Endothelial cell of umbilical vein (primary cell): ENCODE measurements around the gene LY9. TPM values are rescaled to one million over a fixed set of nuclear protein-coding genes. Genes with fewer than 3 reads are reported as not detected.

ENCODE experiments used
- BruUV-seq: library from RNA; stranded (reverse); fragments of 400-500 nt; replicated peaks from 2 replicates; lab custom pipeline; 2021; lab: Mats Ljungman, UMichigan
- CTCF ChIA-PET: fragments of 300-600, 350-600 bp; sonication (Branson Sonifier 250); formaldehyde crosslinking; loops from one replicate; lab custom pipeline; 2021; ENCODE audit warnings: antibody characterized with exemption, inconsistent platforms; lab: Charles Lee
- POLR2A ChIA-PET: fragments of 300-600, 350-600 bp; sonication (Branson Sonifier 250); formaldehyde crosslinking; loops from one replicate; lab custom pipeline; 2021; ENCODE audit warnings: antibody characterized with exemption, inconsistent platforms; lab: Charles Lee
- DNase-seq: peaks from one replicate; pipeline ENCODE4 v3.0.0-alpha.2; 2011; ENCODE audit warnings: low read depth, low spot score
- FAIRE-seq: peaks from 2 replicates; lab custom pipeline; 2011; peaks lifted over from hg19 to GRCh38; lab: Jason Lieb, UNC
- H2AFZ ChIP-seq: 2 replicates; pipeline ENCODE4 v1.6.0; 2012; ENCODE audit warnings: low read depth, low read length, control low read depth, inconsistent platforms
- H3K27ac ChIP-seq: 2 replicates; pipeline ENCODE4 v1.5.1; 2011; ENCODE audit warnings: low read depth, mild to moderate bottlenecking, control low read depth, low read length, moderate library complexity; ENCODE audit not compliant: insufficient read depth
- H3K27me3 ChIP-seq, 2 experiments: 2 replicates each; pipeline versions ENCODE4 v1.6.0 to v1.6.1; 2011; ENCODE audit warnings: low read length in 2 of 2, mixed read lengths in 1 of 2; ENCODE audit not compliant: control insufficient read depth in 2 of 2, insufficient read depth in 2 of 2
- H3K36me3 ChIP-seq, 2 experiments: 2 replicates in 1 of 2; 3 replicates in 1 of 2; pipeline ENCODE4 v1.5.1; 2011; ENCODE audit warnings: low read length in 2 of 2, mild to moderate bottlenecking in 1 of 2, moderate library complexity in 1 of 2; ENCODE audit not compliant: control insufficient read depth in 2 of 2, insufficient read depth in 2 of 2; ENCODE audit errors: extremely low read depth in 1 of 2
- H3K4me1 ChIP-seq: 3 replicates; pipeline ENCODE4 v1.5.1; 2011; ENCODE audit warnings: mild to moderate bottlenecking, low read length; ENCODE audit not compliant: control insufficient read depth, insufficient read depth; ENCODE audit errors: extremely low read depth
- H3K4me2 ChIP-seq: 2 replicates; pipeline ENCODE4 v1.6.1; 2011; ENCODE audit warnings: low read length, control low read depth, mixed read lengths; ENCODE audit not compliant: insufficient read depth
- H3K4me3 ChIP-seq, 3 experiments: fragments of 200-600 bp in 1 of 3; sonication (generic), shearing (Covaris generic) in 1 of 3; replicated peaks in 1 of 3; 2 replicates each; pipeline ENCODE4 v1.5.1; 2011 to 2016; ENCODE audit warnings: control low read depth in 3 of 3, low read length in 3 of 3, mild to moderate bottlenecking in 2 of 3, inconsistent platforms in 1 of 3, low read depth in 1 of 3, moderate library complexity in 1 of 3; ENCODE audit not compliant: insufficient read depth in 1 of 3
- H3K79me2 ChIP-seq: 2 replicates; pipeline ENCODE4 v1.6.0; 2012; ENCODE audit warnings: low read length, inconsistent platforms; ENCODE audit not compliant: control insufficient read depth, insufficient read depth
- H3K9ac ChIP-seq: replicated peaks from 2 replicates; pipeline ENCODE3; 2011; ENCODE audit warnings: low read length, control low read depth; ENCODE audit not compliant: insufficient read depth; ENCODE audit errors: extremely low read depth
- H3K9me1 ChIP-seq: replicated peaks from 3 replicates; pipeline ENCODE4 v1.6.0; 2011; ENCODE audit warnings: mild to moderate bottlenecking, low read length; ENCODE audit not compliant: control insufficient read depth, insufficient read depth; ENCODE audit errors: extremely low read depth
- H3K9me3 ChIP-seq: replicated peaks from 2 replicates; pipeline ENCODE4 v1.5.1; 2012; ENCODE audit warnings: low read length, inconsistent platforms; ENCODE audit not compliant: control insufficient read depth, insufficient read depth
- H4K20me1 ChIP-seq: replicated peaks from 2 replicates; pipeline ENCODE3; 2011; ENCODE audit warnings: mild to moderate bottlenecking, low read length; ENCODE audit not compliant: control insufficient read depth, insufficient read depth; ENCODE audit errors: extremely low read depth
- FOS ChIP-seq: IDR thresholded peaks from 2 replicates; pipeline ENCODE4 v1.6.1; 2011; ENCODE audit warnings: mild to moderate bottlenecking, low read length, moderate library complexity, borderline replicate concordance; ENCODE audit not compliant: insufficient read depth
- GATA2 ChIP-seq: IDR thresholded peaks from 2 replicates; pipeline ENCODE4 v1.7.0; 2011; ENCODE audit warnings: low read depth, mild to moderate bottlenecking, moderate library complexity, mixed read lengths, low read length; ENCODE audit not compliant: insufficient read length, insufficient read depth
- JUN ChIP-seq: IDR thresholded peaks from 2 replicates; pipeline ENCODE4 v1.6.1; 2011; ENCODE audit warnings: borderline replicate concordance, low read depth; ENCODE audit not compliant: insufficient read length, insufficient read depth
- MYC ChIP-seq: IDR thresholded peaks from one replicate; pipeline ENCODE4 v1.6.1; 2011; ENCODE audit warnings: mild to moderate bottlenecking, low read depth, low read length
- POLR2A ChIP-seq: IDR thresholded peaks from 2 replicates; pipeline ENCODE4 v1.6.1; 2012; ENCODE audit warnings: low read depth, mild to moderate bottlenecking, control low read depth, low read length
- POLR2AphosphoS5 ChIP-seq: IDR thresholded peaks from 2 replicates; pipeline ENCODE4 v1.6.1; 2012; ENCODE audit warnings: low read depth, mild to moderate bottlenecking, control low read depth, low read length, moderate library complexity; ENCODE audit not compliant: insufficient read depth
- dilution Hi-C: fragments of 300-500 bp; cut with MboI; formaldehyde crosslinking; loops from one replicate; pipeline ENCODE4 v1.15.0; 2019; ENCODE audit warnings: low sequenced_read_pairs; ENCODE audit not compliant: extremely low pct_ligation_motif_present
- intact Hi-C: fragments of 100-400 bp; cut with micrococcal nuclease; formaldehyde crosslinking; loops from one replicate; pipeline ENCODE4 v1.10.0; 2022
- polyA plus RNA-seq, 4 experiments: library from polyadenylated mRNA; depleted of rRNA in 3 of 4; stranded (reverse) in 3 of 4; unstranded in 1 of 4; fragments of >200 nt; gene quantifications; 2 replicates each; pipeline versions ENCODE4 v1.2.1 to v1.2.3, GENCODE V29; 2011 to 2012; ENCODE audit warnings: missing spikeins in 1 of 4
- total RNA-seq: library from RNA; stranded (reverse); gene quantifications from 2 replicates; pipeline ENCODE4 v1.2.3, GENCODE V29; 2021

LY9 gene
- total and polyA plus RNA-seq, 2 donors (not counting 3 experiments of a cell fraction or from before 2014, with no cell fraction given) = not detected

- intact Hi-C loops (no loop called here), dilution Hi-C loops (no loop called here)
- no peaks in the 10 kb centered on the region for H3K79me2 ChIP-seq
- no peak for FAIRE-seq
- no peaks in the 10 kb centered on the region for H3K9me3 ChIP-seq
- H3K9ac ChIP-seq = no peak overlapping the region
- no peak for TF ChIP-seq POLR2A
- TF ChIP-seq POLR2AphosphoS5 = no peak
- no peak for TF ChIP-seq GATA2
- TF ChIP-seq FOS = no peak
- no peak for TF ChIP-seq MYC
- no peaks in the 10 kb centered on the region for H3K27me3 ChIP-seq
- H3K9me1 ChIP-seq = no peaks in the 10 kb centered on the region
- H4K20me1 ChIP-seq = no peaks in the 10 kb centered on the region
- DNase-seq = no peak
- POLR2A ChIA-PET = no interaction called here
- H3K4me1 ChIP-seq = no peaks in the 10 kb centered on the region
- no peaks in the 10 kb centered on the region for H3K36me3 ChIP-seq
- H3K4me3 ChIP-seq = no peak overlapping the region
- H3K4me2 ChIP-seq = no peak overlapping the region
- CTCF ChIA-PET = no interaction called here
- no peak overlapping the region for H2AFZ ChIP-seq
- H3K27ac ChIP-seq = no peak overlapping the region
- no TSS peak for BruUV-seq
Measured at GRCh38 chr1:160876311-160876710, 80.3 kb downstream of the LY9 start.

- H3K79me2 ChIP-seq = no peaks in the 10 kb centered on the region
- H3K9me3 ChIP-seq = no peaks in the 10 kb centered on the region
- no peak overlapping the region for H3K4me3 ChIP-seq
- no peak overlapping the region for H2AFZ ChIP-seq
- no peaks in the 10 kb centered on the region for H3K4me1 ChIP-seq
- dilution Hi-C loops (no loop called here), intact Hi-C loops (no loop called here)
- H3K4me2 ChIP-seq = no peak overlapping the region
- ChIA-PET CTCF (no interaction called here), POLR2A (no interaction called here)
- no peaks in the 10 kb centered on the region for H3K36me3 ChIP-seq
- no peaks in the 10 kb centered on the region for H3K9me1 ChIP-seq
- FAIRE-seq (no peak), DNase-seq (no peak)
- no peaks in the 10 kb centered on the region for H4K20me1 ChIP-seq
- TF ChIP-seq GATA2 = no peak
- no peak for TF ChIP-seq JUN
- TF ChIP-seq POLR2A = no peak
- no peaks in the 10 kb centered on the region for H3K27me3 ChIP-seq
- no TSS peak for BruUV-seq
- H3K27ac ChIP-seq = no peak overlapping the region
- H3K9ac ChIP-seq = no peak overlapping the region
Measured at GRCh38 chr1:160877221-160877620, 81.2 kb downstream of the LY9 start.

Other genes starting within 250 kb of the LY9 start
- gene CD84, start 216.7 kb upstream of the LY9 start, total RNA-seq = not detected in 2 replicates
- not detected in 2 replicates for gene CD84, start 216.7 kb upstream of the LY9 start, polyA plus RNA-seq
- gene SLAMF1, start 149.1 kb upstream of the LY9 start, total RNA-seq = not detected in 2 replicates
- not detected in 2 replicates for gene SLAMF1, start 149.1 kb upstream of the LY9 start, polyA plus RNA-seq
- gene CD48, start 84.4 kb upstream of the LY9 start, total RNA-seq = not detected in 2 replicates
- not detected in 2 replicates for gene CD48, start 84.4 kb upstream of the LY9 start, polyA plus RNA-seq
- gene SLAMF7, start 56.9 kb upstream of the LY9 start, total RNA-seq = not detected in 2 replicates
- gene SLAMF7, start 56.9 kb upstream of the LY9 start, polyA plus RNA-seq = not detected in 2 replicates
- not detected in 2 replicates for gene CD244, start 66.7 kb downstream of the LY9 start, total RNA-seq
- gene CD244, start 66.7 kb downstream of the LY9 start, polyA plus RNA-seq = not detected in 2 replicates
- not detected in 2 replicates for gene ITLN1, start 89.0 kb downstream of the LY9 start, total RNA-seq
- gene ITLN1, start 89.0 kb downstream of the LY9 start, polyA plus RNA-seq = 0.12 and 0.24 TPM in 2 replicates
- not detected in 2 replicates for gene ITLN2, start 158.6 kb downstream of the LY9 start, total RNA-seq
- 0.32 and 0.46 TPM in 2 replicates for gene ITLN2, start 158.6 kb downstream of the LY9 start, polyA plus RNA-seq
- gene F11R, start 225.0 kb downstream of the LY9 start, total RNA-seq = 86.3 and 97.0 TPM in 2 replicates
- gene F11R, start 225.0 kb downstream of the LY9 start, polyA plus RNA-seq = 124 and 137 TPM in 2 replicates
- 8.9 and 12.5 TPM in 2 replicates for gene TSTD1, start 242.8 kb downstream of the LY9 start, total RNA-seq
- 39.1 and 51.6 TPM in 2 replicates for gene TSTD1, start 242.8 kb downstream of the LY9 start, polyA plus RNA-seq
- 56.7 and 57.9 TPM in 2 replicates for gene USF1, start 249.8 kb downstream of the LY9 start, total RNA-seq
- 53.4 and 66.0 TPM in 2 replicates for gene USF1, start 249.8 kb downstream of the LY9 start, polyA plus RNA-seq